ENCODE measurements around the gene STAT4. TPM values are rescaled to one million over a fixed set of nuclear protein-coding genes. Genes with fewer than 3 reads are reported as not detected.
A peak's percentile ranks its signal among the peaks of the same experiment; 100 is the strongest.

STAT4 gene
- total RNA-seq, 2 experiments from 2014 or later, result 80.6 to 81.0 TPM

DNA sequence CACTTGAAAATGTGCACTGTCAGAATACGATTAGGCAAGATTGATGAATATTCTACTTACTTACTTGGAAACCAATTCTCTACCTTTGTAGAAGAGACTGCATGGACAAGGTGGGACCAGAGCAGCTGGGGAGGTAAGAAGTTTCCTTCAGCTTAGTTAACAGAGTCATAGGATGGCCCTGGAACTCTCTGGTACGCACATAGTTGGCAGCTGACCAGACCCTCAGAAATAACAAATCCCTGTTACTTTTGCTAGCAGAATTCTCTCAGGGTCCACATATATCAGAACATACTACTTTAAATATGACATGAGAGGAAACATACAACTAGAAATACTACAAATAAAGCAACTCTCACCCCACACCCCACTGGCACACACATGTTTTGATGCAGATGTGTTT, 112.1 kb downstream of the STAT4 start:
- Mint-ChIP-seq H3K27ac (peak overlapping the region; percentile 70), H3K9me3 (no peaks in the 10 kb centered on the region), H3K27me3 (no peaks in the 10 kb centered on the region), H3K4me1 (peaks cover 27% of the 10 kb centered on the region), H3K36me3 (peaks cover 30% of the 10 kb centered on the region), H3K4me3 (no peak overlapping the region)
- DNase-seq, result no peak

DNA sequence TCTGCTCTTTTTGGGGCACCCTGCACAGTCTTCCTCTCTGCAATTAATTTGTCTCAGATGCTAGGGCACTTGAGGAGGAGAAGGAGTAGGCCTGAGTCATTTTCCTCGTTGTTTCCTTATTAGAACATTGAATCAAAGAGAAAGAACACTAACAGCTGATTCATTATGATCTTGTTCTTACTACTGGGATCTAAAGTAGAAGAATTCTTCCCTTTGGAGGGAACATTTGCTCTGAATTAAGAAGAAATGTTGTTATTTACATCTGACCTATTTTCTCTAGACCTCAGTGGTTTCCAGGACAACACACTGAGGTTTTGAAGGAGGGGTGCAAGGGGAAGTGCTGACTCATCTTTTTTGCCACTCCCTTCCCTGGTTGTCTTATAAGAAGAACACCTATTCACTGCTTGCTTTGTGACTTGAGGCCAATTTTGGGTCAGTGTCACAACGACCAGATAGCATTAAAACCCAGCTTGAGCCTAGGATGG, 112.5 kb downstream of the STAT4 start:
- no peaks in the 10 kb centered on the region for H3K9me3 Mint-ChIP-seq
- H3K36me3 Mint-ChIP-seq, result peaks cover 29% of the 10 kb centered on the region
- H3K4me3 Mint-ChIP-seq, result no peak overlapping the region
- no peak for DNase-seq
- H3K4me1 Mint-ChIP-seq, result peaks cover 27% of the 10 kb centered on the region
- H3K27me3 Mint-ChIP-seq, result no peaks in the 10 kb centered on the region
- peak overlapping the region; percentile 70 for H3K27ac Mint-ChIP-seq

DNA sequence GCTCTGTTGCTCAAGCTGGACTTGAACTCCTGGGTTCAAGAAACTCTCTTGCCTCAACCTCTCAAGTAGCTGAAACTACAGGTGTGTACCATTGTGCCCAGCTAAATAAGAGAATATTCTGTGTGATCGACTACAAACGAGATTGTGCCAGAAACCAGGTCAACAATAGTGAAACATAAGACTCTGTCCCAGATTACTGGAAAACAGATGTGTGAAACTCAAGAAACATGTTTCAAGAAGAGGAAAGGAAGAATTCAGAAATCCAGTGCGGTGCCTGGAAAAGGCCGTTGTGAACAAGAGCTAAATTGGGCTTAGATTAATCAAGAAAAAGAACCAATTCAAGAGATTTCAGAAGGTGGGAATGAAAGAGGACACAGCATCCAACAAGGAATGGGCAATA, 113.4 kb downstream of the STAT4 start:
- H3K27me3 Mint-ChIP-seq, result no peaks in the 10 kb centered on the region
- H3K9me3 Mint-ChIP-seq, result no peaks in the 10 kb centered on the region
- no peak overlapping the region for H3K4me3 Mint-ChIP-seq
- H3K36me3 Mint-ChIP-seq, result peaks cover 26% of the 10 kb centered on the region
- H3K27ac Mint-ChIP-seq, result peak overlapping the region; percentile 30
- peaks cover 27% of the 10 kb centered on the region for H3K4me1 Mint-ChIP-seq
- no peak for DNase-seq

DNA sequence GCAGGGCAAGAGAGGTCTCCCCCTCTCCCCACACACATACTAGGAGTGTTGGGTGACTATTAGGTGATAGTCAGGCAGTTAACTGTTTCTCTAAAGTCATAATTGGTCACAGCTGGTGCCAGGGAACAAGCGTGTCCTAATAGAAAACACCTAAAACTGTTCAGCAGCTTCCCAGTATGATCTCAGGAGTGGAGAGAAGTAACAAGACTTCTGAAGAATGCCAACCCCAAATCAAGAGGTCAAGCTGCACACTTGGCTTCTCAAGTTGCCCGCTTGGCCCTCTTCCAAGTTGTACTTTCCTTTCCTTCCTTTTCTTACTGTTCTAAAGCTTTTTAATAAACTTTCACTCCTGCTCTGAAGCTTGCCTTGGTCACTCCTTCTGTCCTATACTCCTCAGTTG, 114.4 kb downstream of the STAT4 start:
- H3K36me3 Mint-ChIP-seq, result peaks cover 24% of the 10 kb centered on the region

DNA sequence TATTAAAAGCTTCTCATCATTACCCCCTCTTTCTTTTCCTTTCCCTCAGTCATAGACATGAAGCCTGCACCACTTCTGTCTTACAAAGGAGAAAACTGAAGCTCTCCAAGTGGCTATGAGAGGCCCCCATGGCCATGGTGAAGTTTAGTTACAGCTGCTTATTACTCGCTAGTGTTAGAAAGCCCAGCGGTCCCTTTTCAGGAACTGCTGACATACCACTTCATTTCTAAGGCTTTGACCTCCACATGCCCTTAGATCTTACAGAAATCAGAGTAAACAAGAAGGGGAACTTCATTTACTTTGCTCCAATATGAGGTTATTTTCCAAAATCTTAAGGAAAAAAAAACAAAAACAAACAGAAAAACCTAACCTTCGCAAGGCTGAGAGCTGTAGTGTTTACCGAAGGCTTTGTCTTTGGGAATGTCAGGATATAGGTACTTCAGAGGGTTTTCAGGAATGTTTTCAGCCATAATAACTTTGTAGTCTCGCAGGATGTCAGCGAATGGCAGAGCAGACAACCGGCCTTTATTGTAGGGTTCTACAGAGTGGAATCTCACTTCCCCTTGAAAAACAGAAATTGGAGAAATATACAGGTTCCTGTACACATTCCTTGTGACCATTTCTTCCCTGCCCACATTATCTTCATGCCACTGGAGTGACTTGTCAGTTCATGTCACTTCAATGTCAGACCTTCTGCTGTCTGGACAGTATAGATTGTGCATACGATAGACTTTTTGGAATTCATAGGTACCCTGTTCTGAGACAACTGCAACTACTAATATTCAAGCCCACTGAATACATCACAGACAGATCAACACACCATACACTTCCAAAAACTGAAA, 118.0 kb downstream of the STAT4 start:
- peak overlapping the region; percentile 31 for H3K27ac Mint-ChIP-seq
- peaks cover 33% of the 10 kb centered on the region for H3K36me3 Mint-ChIP-seq
- H3K9me3 Mint-ChIP-seq, result no peaks in the 10 kb centered on the region
- no peaks in the 10 kb centered on the region for H3K27me3 Mint-ChIP-seq
- DNase-seq, result no peak
- H3K4me3 Mint-ChIP-seq, result no peak overlapping the region
- H3K4me1 Mint-ChIP-seq, result peaks cover 30% of the 10 kb centered on the region

More for the DNA sequence above, 114.4 kb downstream of the STAT4 start:
- no peaks in the 10 kb centered on the region for H3K27me3 Mint-ChIP-seq
- no peak for DNase-seq
- no peak overlapping the region for H3K27ac Mint-ChIP-seq
- peaks cover 22% of the 10 kb centered on the region for H3K4me1 Mint-ChIP-seq
- no peak overlapping the region for H3K4me3 Mint-ChIP-seq
- H3K9me3 Mint-ChIP-seq, result no peaks in the 10 kb centered on the region

DNA sequence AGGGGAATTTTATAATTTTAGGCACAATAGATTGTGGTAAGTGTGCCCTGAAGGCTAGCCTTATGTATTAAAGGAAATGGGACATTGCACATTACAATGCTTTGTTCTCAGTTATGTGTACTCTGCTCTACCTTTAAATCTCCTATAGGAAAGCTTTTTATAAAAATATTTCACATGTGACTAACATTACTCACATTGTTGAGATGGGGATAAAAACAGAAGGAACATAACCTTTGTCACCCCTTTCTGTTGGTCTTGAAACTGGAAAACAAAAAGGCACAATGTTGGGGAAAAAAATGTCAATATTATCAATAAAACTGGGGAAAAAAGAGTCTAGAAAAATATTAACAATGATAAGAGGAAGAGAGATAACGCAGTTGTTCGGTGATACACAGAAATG, 119.5 kb downstream of the STAT4 start:
- Mint-ChIP-seq H3K27me3 (no peaks in the 10 kb centered on the region), H3K4me1 (peaks cover 31% of the 10 kb centered on the region), H3K36me3 (peaks cover 42% of the 10 kb centered on the region), H3K4me3 (no peak overlapping the region), H3K9me3 (no peaks in the 10 kb centered on the region), H3K27ac (peak overlapping the region; percentile 83)
- no peak for DNase-seq

DNA sequence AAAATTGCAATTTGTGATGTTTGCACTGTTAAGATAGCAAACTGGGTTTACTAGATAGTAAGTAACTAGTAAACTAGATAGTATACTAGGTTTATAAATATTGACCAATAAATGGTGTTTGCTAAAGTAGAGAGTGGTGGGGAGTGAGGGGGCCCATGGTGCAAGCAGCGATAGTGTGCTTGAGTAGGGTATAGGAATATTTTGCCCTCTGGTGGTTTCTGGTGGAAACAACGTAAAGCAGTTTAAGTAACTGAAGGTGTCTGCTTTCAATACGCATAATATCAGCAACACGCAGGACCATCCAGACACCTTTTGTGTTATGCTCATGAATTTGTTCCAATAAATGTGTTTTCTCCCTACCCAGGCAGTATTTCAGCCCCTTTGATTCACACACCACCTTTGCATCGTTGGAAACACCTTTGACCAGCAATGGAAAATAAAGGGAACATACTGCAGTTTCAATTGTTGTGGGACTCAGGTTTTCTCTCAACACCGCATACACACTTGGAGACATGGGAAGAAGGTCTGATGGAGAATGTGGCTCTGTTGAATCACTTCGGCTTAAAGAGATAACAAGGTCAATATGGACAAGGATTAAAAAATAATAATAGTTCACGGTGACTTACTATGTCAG, 120.2 kb downstream of the STAT4 start:
- Mint-ChIP-seq H3K36me3 (peaks cover 44% of the 10 kb centered on the region), H3K4me1 (peaks cover 37% of the 10 kb centered on the region), H3K9me3 (peaks cover 5% of the 10 kb centered on the region), H3K27me3 (no peaks in the 10 kb centered on the region), H3K4me3 (no peak overlapping the region), H3K27ac (peak overlapping the region; percentile 83)
- no peak for DNase-seq

DNA sequence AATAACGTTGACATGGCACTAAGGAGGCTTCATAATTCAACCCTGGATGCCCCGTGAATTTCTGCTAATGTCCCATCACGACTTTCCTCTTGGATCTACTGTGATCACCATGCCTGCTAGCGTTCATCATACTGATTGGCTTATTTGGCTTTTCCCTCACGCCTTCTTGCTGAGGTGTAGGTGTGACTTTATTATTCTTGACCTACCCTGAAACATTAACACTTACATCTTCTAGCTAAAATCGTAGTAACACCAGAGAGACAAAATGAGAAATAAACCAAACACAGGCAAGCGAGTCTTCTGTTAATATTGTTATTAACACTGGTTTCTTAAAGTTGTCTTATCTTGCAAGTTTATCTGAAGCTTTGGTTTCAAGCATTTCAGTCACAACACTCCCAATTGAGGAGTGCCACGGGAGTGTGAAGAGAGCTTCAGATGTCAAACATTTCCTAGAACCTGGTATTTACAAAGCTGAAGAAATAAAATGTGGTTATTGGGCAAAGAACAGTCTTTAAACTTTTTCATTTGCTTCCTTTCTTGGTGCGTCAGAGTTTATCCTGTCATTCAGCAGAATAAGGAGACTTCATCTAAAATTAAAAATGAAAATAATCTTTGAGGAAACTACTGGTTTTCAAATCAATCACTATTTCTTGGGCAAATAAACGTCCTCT, 121.4 kb downstream of the STAT4 start:
- DNase-seq, result no peak
- Mint-ChIP-seq H3K9me3 (peaks cover 8% of the 10 kb centered on the region), H3K27me3 (no peaks in the 10 kb centered on the region), H3K4me1 (peaks cover 48% of the 10 kb centered on the region), H3K27ac (peak overlapping the region; percentile 78), H3K36me3 (peaks cover 48% of the 10 kb centered on the region), H3K4me3 (no peak overlapping the region)

DNA sequence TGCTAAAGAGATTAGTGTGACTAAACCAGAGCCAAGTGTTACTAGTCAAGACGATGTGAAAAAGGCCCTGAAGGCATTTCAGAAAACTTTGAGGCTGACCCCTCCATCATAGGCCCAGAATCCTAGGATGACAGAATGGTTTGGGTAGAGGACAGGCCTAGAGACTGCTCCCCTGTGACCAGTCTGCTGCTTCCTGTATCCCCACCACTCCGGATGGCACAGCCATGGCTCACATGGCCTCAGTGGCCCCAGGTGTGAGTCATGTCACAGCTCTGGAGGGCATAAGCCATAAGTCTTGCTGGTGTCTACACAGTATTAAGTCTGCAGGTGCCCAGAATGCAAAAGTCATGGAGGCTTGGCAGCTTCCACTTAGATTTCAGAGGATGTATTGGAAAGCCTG, 124.4 kb downstream of the STAT4 start:
- peaks cover 8% of the 10 kb centered on the region for H3K9me3 Mint-ChIP-seq
- no peaks in the 10 kb centered on the region for H3K27me3 Mint-ChIP-seq
- H3K4me3 Mint-ChIP-seq, result peak overlapping the region; percentile 16
- H3K27ac Mint-ChIP-seq, result peak overlapping the region; percentile 71
- no peak for DNase-seq
- peaks cover 48% of the 10 kb centered on the region for H3K36me3 Mint-ChIP-seq
- peaks cover 49% of the 10 kb centered on the region for H3K4me1 Mint-ChIP-seq

DNA sequence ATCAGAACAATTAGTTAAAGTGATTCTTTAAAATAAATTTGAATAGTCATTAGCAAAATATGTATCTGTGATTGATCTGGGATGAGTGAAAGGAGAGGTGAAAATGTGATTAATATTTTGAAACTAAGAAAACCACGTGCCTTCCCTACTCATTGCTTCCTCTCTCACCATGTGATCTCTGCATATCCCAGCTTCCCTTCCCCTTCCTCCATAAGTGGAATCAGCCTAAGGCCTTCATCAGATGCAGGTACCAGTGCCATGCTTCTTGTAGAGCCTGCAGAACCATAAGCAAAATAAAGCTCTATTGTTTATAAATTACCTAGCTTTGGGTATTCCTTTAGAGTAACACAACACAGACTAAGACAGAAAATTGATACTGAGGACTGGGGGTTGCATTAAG, 125.7 kb downstream of the STAT4 start:
- Mint-ChIP-seq H3K27ac (peak overlapping the region; percentile 71), H3K4me1 (peaks cover 37% of the 10 kb centered on the region), H3K4me3 (no peak overlapping the region), H3K36me3 (peaks cover 45% of the 10 kb centered on the region), H3K27me3 (no peaks in the 10 kb centered on the region), H3K9me3 (peaks cover 8% of the 10 kb centered on the region)
- DNase-seq, result no peak

DNA sequence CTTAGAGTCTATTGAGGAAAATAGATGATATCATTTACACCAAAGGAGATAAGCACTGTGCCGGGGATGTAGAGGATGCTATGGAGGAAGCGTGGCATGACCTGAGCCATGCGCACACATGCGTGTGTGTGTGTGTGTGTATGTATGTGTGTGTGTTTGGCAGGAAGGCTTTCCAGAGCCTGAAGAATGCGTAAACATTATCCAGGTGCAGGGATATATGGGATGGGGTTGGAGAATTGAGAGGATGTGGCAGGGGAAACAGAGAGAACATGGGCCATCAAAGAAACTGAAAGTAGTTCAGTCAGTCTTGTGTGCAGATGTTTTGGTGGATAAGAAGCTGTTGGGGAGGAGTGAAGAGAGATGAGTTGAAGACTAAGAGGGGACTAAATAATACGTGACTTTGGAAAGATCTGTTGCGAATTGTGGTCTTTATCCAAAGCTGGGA, 127.5 kb downstream of the STAT4 start:
- Mint-ChIP-seq H3K36me3 (peaks cover 29% of the 10 kb centered on the region), H3K27ac (no peak overlapping the region), H3K27me3 (no peaks in the 10 kb centered on the region), H3K9me3 (peaks cover 8% of the 10 kb centered on the region), H3K4me1 (peaks cover 34% of the 10 kb centered on the region), H3K4me3 (no peak overlapping the region)
- DNase-seq, result no peak

DNA sequence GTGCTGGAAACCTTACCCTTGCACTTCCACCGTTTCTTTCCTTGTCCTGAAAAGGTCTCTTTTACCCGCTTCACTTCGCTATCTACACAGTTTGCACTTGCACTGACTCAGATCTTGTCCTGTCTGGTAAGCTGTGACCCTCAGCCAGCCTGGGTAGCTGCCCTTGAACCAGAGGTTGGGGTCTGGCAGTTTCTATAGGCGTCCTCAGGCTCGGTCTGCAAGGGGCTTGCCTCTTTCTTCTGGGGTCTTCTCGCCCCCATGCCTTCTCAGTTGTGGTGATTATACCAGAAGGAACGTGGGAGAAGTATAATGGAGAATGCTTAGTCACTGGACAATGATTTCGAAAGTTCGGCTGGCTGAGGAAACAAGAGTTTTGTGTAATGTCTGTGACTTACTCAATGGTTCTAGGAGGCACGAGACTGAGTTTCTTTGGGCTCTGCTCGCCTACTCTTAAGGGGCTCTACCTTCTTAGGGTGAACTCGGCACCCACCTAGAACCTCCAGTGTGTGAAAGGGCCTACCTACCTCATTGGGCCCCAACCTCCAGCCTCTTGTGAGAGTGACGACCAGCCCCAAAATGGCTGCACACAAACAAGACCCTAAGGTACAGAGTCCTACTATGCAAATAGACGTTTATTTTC, 129.9 kb downstream of the STAT4 start:
- Mint-ChIP-seq H3K36me3 (peaks cover 16% of the 10 kb centered on the region), H3K27ac (no peak overlapping the region), H3K27me3 (no peaks in the 10 kb centered on the region), H3K4me1 (peaks cover 35% of the 10 kb centered on the region), H3K9me3 (peaks cover 9% of the 10 kb centered on the region), H3K4me3 (no peak overlapping the region)
- peak; percentile 54 for DNase-seq

DNA sequence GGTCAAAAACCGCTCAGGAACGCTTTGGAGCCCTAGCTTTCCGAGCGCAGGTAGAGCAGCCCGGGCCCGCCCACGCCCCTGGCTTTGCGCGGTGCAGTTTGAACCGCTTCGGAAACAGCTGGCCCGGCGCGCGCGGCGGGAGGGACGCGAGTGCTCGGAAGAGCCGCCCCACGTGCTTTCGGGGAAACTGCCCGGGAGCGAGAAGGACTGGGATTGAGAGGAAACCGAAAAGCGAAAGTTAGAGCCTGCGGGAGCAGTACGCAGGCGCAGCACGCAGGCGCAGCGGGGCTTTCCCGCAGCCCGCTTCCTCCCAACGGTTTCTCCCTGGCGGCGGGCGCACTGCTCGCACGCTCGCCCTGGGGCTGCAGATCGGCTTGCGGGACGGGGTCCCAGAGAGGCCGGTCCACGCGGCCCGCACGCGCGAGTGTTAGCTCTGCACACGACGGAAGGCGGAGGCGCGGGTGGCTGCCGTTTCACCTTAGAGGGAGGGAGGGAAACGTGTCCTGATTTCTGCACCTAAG, 130.5 kb downstream of the STAT4 start:
- Mint-ChIP-seq H3K36me3 (peaks cover 18% of the 10 kb centered on the region), H3K27me3 (no peaks in the 10 kb centered on the region), H3K4me1 (peaks cover 31% of the 10 kb centered on the region), H3K9me3 (peaks cover 7% of the 10 kb centered on the region), H3K4me3 (no peak overlapping the region), H3K27ac (no peak overlapping the region)
- DNase-seq, result peak; percentile 98

DNA sequence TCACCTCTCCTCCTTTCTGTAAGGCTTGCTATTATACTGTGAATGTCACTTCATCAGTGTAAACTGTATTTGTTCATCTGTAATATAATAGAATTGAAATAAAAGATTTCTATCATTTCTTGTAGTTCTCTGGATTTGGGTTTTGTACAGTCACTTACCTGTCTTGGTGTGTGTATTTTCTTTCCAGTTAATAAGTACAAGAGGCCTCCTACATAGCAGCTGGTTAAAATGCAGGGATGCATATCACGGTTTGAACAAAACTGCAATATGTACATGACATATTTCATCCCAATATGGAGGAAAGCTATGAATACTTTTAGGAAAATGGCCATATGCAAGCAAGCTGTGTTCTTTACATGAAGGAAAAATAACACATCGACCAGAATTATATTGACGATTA, 131.4 kb downstream of the STAT4 start:
- no peak for DNase-seq
- peaks cover 5% of the 10 kb centered on the region for H3K9me3 Mint-ChIP-seq
- H3K4me1 Mint-ChIP-seq, result peaks cover 22% of the 10 kb centered on the region
- H3K27me3 Mint-ChIP-seq, result no peaks in the 10 kb centered on the region
- H3K4me3 Mint-ChIP-seq, result no peak overlapping the region
- H3K36me3 Mint-ChIP-seq, result peaks cover 18% of the 10 kb centered on the region
- peak overlapping the region; percentile 88 for H3K27ac Mint-ChIP-seq
